IMR-90 (cell line): ENCODE results near the gene SSBP2. TPM values are rescaled to one million over a fixed set of nuclear protein-coding genes. Genes with fewer than 3 reads are reported as not detected.
"Not testable (repeated sequence)": the region's sequence is repeated elsewhere in the genome, so short reads cannot be mapped to it uniquely, and the experiment has no call there.

Experiments used
- ATAC-seq: fragments of 200-7000 bp; cut with Tn5 transposase; 2 replicates; pipeline ENCODE4 v1.9.1; 2020; ENCODE audit warnings: low read depth, mild to moderate bottlenecking, moderate library complexity
- BruUV-seq: library from RNA; stranded (reverse); fragments of 400-500 nt; replicated peaks from 2 replicates; lab custom pipeline; 2021; lab: Mats Ljungman, UMichigan
- CTCF ChIA-PET: fragments of 300-600 bp; formaldehyde crosslinking; extraction: SDS; loops from one replicate; lab custom pipeline; 2021; ENCODE audit warnings: antibody characterized with exemption; lab: Yijun Ruan, JAX
- POLR2A ChIA-PET: fragments of 300-600 bp; sonication (Branson Sonifier 250); formaldehyde crosslinking; loops from one replicate; lab custom pipeline; 2022; ENCODE audit warnings: antibody characterized with exemption; ENCODE audit not compliant: unreplicated experiment; lab: Charles Lee
- DNase-seq: peaks from one replicate; pipeline ENCODE4 v3.0.0; 2013
- H2AFZ ChIP-seq: replicated peaks from 2 replicates; pipeline ENCODE3; 2013; ENCODE audit warnings: low read length, mild to moderate bottlenecking; ENCODE audit not compliant: poor library complexity
- H2AK5ac ChIP-seq: 2 replicates; pipeline ENCODE4 v1.6.1; 2013; ENCODE audit warnings: low read depth, low read length, inconsistent platforms
- H2AK9ac ChIP-seq: replicated peaks from 2 replicates; pipeline ENCODE3; 2013; ENCODE audit warnings: mild to moderate bottlenecking, low read depth, low read length, moderate library complexity; ENCODE audit not compliant: poor library complexity
- H2BK120ac ChIP-seq: 2 replicates; pipeline ENCODE4 v1.6.1; 2013; ENCODE audit warnings: low read depth, low read length, inconsistent platforms
- H2BK15ac ChIP-seq: 3 replicates; pipeline ENCODE4 v1.6.1; 2013; ENCODE audit warnings: low read depth, low read length, inconsistent platforms
- H2BK20ac ChIP-seq: 2 replicates; pipeline ENCODE4 v1.6.1; 2013; ENCODE audit warnings: low read depth, mild to moderate bottlenecking, inconsistent platforms, low read length, moderate library complexity
- H2BK5ac ChIP-seq: 2 replicates; pipeline ENCODE4 v1.6.1; 2013; ENCODE audit warnings: mild to moderate bottlenecking, low read depth, low read length, inconsistent platforms; ENCODE audit not compliant: poor library complexity, severe bottlenecking
- H3K14ac ChIP-seq: replicated peaks from 2 replicates; pipeline ENCODE4 v1.6.1; 2013; ENCODE audit warnings: low read depth, low read length, inconsistent platforms
- H3K18ac ChIP-seq: 2 replicates; pipeline ENCODE4 v1.6.1; 2013; ENCODE audit warnings: low read depth, low read length, control low read depth
- H3K23ac ChIP-seq: 2 replicates; pipeline ENCODE4 v1.6.1; 2013; ENCODE audit warnings: low read depth, low read length, inconsistent platforms
- H3K27ac ChIP-seq: 2 replicates; pipeline ENCODE4 v1.5.1; 2013; ENCODE audit warnings: mild to moderate bottlenecking, control low read depth, low read length; ENCODE audit not compliant: insufficient read depth
- H3K27me3 ChIP-seq: 2 replicates; pipeline ENCODE4 v1.6.1; 2013; ENCODE audit warnings: low read length; ENCODE audit not compliant: control insufficient read depth, insufficient read depth
- H3K36me3 ChIP-seq: 2 replicates; pipeline ENCODE4 v1.6.1; 2013; ENCODE audit warnings: low read length, mixed read lengths; ENCODE audit not compliant: control insufficient read depth, insufficient read depth
- H3K4ac ChIP-seq: 2 replicates; pipeline ENCODE4 v1.6.1; 2013; ENCODE audit warnings: low read depth, low read length, inconsistent platforms
- H3K4me1 ChIP-seq: 2 replicates; pipeline ENCODE4 v1.6.1; 2013; ENCODE audit warnings: low read length, mixed read lengths; ENCODE audit not compliant: control insufficient read depth, insufficient read depth
- H3K4me2 ChIP-seq: 2 replicates; pipeline ENCODE4 v1.6.1; 2013; ENCODE audit warnings: low read depth, mild to moderate bottlenecking, control low read depth, low read length, moderate library complexity
- H3K4me3 ChIP-seq: 2 replicates; pipeline ENCODE4 v1.5.1; 2013; ENCODE audit warnings: low read depth, mild to moderate bottlenecking, control low read depth, low read length, moderate library complexity; ENCODE audit not compliant: insufficient read depth
- H3K56ac ChIP-seq: 2 replicates; pipeline ENCODE4 v1.6.1; 2013; ENCODE audit warnings: low read length, inconsistent platforms; ENCODE audit not compliant: insufficient read depth; ENCODE audit errors: extremely low read depth
- H3K79me1 ChIP-seq, 2 experiments: 2 replicates each; pipeline ENCODE4 v1.6.1; 2013; ENCODE audit warnings: low read length in 2 of 2, inconsistent platforms in 1 of 2, low read depth in 1 of 2
- H3K9ac ChIP-seq: 2 replicates; pipeline ENCODE4 v1.6.1; 2013; ENCODE audit warnings: low read depth, low read length, control low read depth
- H3K9me1 ChIP-seq: 2 replicates; pipeline ENCODE4 v1.6.1; 2013; ENCODE audit warnings: low read length, inconsistent platforms; ENCODE audit not compliant: insufficient read depth
- H3K9me3 ChIP-seq: 2 replicates; pipeline ENCODE4 v1.6.1; 2013; ENCODE audit warnings: low read length; ENCODE audit not compliant: control insufficient read depth, insufficient read depth
- H4K20me1 ChIP-seq: 2 replicates; pipeline ENCODE4 v1.6.1; 2013; ENCODE audit warnings: low read length, inconsistent platforms; ENCODE audit not compliant: insufficient read depth
- H4K5ac ChIP-seq: 2 replicates; pipeline ENCODE4 v1.6.1; 2013; ENCODE audit warnings: mild to moderate bottlenecking, low read depth, low read length, control low read depth
- H4K8ac ChIP-seq, 2 experiments: 2 replicates each; pipeline ENCODE4 v1.6.1; 2013; ENCODE audit warnings: low read depth in 2 of 2, low read length in 2 of 2, control low read depth in 1 of 2, inconsistent platforms in 1 of 2
- H4K91ac ChIP-seq: 2 replicates; pipeline ENCODE4 v1.6.1; 2013; ENCODE audit warnings: low read depth, low read length, inconsistent platforms; ENCODE audit not compliant: insufficient read depth
- WGBS, 2 experiments: methylation state at CpG; one replicate each; pipeline versions ENCODE4 v1.1.5 to v1.1.7; 2013; ENCODE audit warnings: missing lambda C conversion rate in 2 of 2; ENCODE audit not compliant: insufficient read length in 1 of 2; ENCODE audit errors: extremely low coverage in 2 of 2; 5-methylcytosine and 5-hydroxymethylcytosine counted together
- dilution Hi-C: fragments of 300-500 bp; cut with HindIII; formaldehyde crosslinking; loops from one replicate; pipeline ENCODE4 v1.14.3; 2018; ENCODE audit warnings: low sequenced_read_pairs; ENCODE audit not compliant: unreplicated experiment
- in situ Hi-C: fragments of 300-500 bp; cut with MboI; formaldehyde crosslinking; loops from 3 replicates; pipeline ENCODE4 v1.14.3; 2019; ENCODE audit warnings: low sequenced_read_pairs, inconsistent platforms, mixed read lengths
- intact Hi-C: fragments of 100-400 bp; cut with micrococcal nuclease; formaldehyde crosslinking; loops from 2 replicates; pipeline ENCODE4 v1.10.0; 2022
- polyA plus RNA-seq, 3 experiments: library from polyadenylated mRNA; depleted of rRNA; stranded (reverse); fragments of >200 nt; gene quantifications; 2 replicates each; pipeline ENCODE4 v1.2.3, GENCODE V29; 2012; ENCODE audit warnings: low replicate concordance in 1 of 3
- total RNA-seq: library from RNA; depleted of rRNA; stranded (reverse); fragments of >200 nt; gene quantifications from 2 replicates; pipeline ENCODE4 v1.2.3, GENCODE V29; 2012

The SSBP2 gene
- total and polyA plus RNA-seq, 2 of the 4 experiments (the other 2 are of a cell fraction), result 38.4 to 42.7 TPM

- H4K91ac ChIP-seq, H3K23ac ChIP-seq, H4K8ac ChIP-seq, H3K36me3 ChIP-seq, DNase-seq, H3K4me2 ChIP-seq, H4K5ac ChIP-seq, H2AFZ ChIP-seq, H2BK120ac ChIP-seq, H3K4ac ChIP-seq, H3K18ac ChIP-seq, H3K4me3 ChIP-seq, H2BK15ac ChIP-seq, H2BK5ac ChIP-seq, H3K79me1 ChIP-seq, BruUV-seq, H2AK9ac ChIP-seq, H3K9me1 ChIP-seq, H2BK20ac ChIP-seq, H3K4me1 ChIP-seq, POLR2A ChIA-PET, H3K27ac ChIP-seq, H4K20me1 ChIP-seq, H3K27me3 ChIP-seq, H3K9ac ChIP-seq, H3K14ac ChIP-seq, H3K9me3 ChIP-seq, H2AK5ac ChIP-seq, H3K56ac ChIP-seq, in situ Hi-C loops, ATAC-seq, dilution Hi-C loops: not testable (repeated sequence)
- CTCF ChIA-PET, result interaction anchor here (0.9 kb wide), 1 partner anchor 9 kb away, joined by 3 read pairs; no protein-coding TSS in a partner anchor
- intact Hi-C loops, result loop anchor here (5.0 kb wide), 1 partner anchor 119 kb away; no protein-coding TSS in a partner anchor
- WGBS, 2 experiments, result no CpG with 5 or more reads among the region's 4 CpGs
These were observed 122.8 kb downstream of the SSBP2 start for GRCh38 chr5:81628061-81628460.
